HepG2 (cell line): Measurements from ENCODE around the gene STEAP2. TPM values are rescaled to one million over a fixed set of nuclear protein-coding genes. Genes with fewer than 3 reads are reported as not detected.
A peak's percentile ranks its signal among the peaks of the same experiment; 100 is the strongest.

Experiments used
- ATF2 ChIP-seq: sonication (generic); formaldehyde crosslinking; IDR thresholded peaks from 2 replicates; pipeline ENCODE4 v1.4.0; 2020; ENCODE audit warnings: missing genetic modification reagents
- BCLAF1 ChIP-seq: fragments of 450-650 bp; IDR thresholded peaks from 2 replicates; pipeline ENCODE4 v1.6.1; 2017; ENCODE audit warnings: mild to moderate bottlenecking
- GPN1 ChIP-seq: sonication (generic); formaldehyde crosslinking; IDR thresholded peaks from 2 replicates; pipeline ENCODE4 v1.5.1; 2020; ENCODE audit warnings: missing genetic modification reagents, borderline replicate concordance
- HDAC1 ChIP-seq: sonication (generic); formaldehyde crosslinking; IDR thresholded peaks from 2 replicates; pipeline ENCODE4 v1.5.1; 2020; ENCODE audit warnings: mild to moderate bottlenecking, missing genetic modification reagents
- HNRNPK ChIP-seq: fragments of 200-400 bp; formaldehyde crosslinking; IDR thresholded peaks from 2 replicates; pipeline ENCODE4 v1.6.1; 2018; ENCODE audit warnings: low read length, low read depth, moderate library complexity, mild to moderate bottlenecking; ENCODE audit not compliant: poor library complexity, severe bottlenecking
- IRX3 ChIP-seq: sonication (generic); formaldehyde crosslinking; IDR thresholded peaks from 2 replicates; pipeline ENCODE4 v1.8.1; 2023; ENCODE audit warnings: mild to moderate bottlenecking, low read depth, missing genetic modification reagents, borderline replicate concordance
- NFIC ChIP-seq: IDR thresholded peaks from 2 replicates; pipeline ENCODE4 v1.6.1; 2012; ENCODE audit warnings: mild to moderate bottlenecking, low read length, inconsistent platforms
- PAF1 ChIP-seq: IDR thresholded peaks from 2 replicates; pipeline ENCODE4 v1.6.1; 2016; ENCODE audit warnings: missing genetic modification reagents, missing compliant biosample characterization
- PRMT3 ChIP-seq: sonication (generic); formaldehyde crosslinking; IDR thresholded peaks from 2 replicates; pipeline ENCODE4 v1.8.1; 2022; ENCODE audit warnings: low read depth, mild to moderate bottlenecking, moderate library complexity, missing genetic modification reagents, borderline replicate concordance
- PRPF4 ChIP-seq: fragments of 200-400 bp; formaldehyde crosslinking; IDR thresholded peaks from 2 replicates; pipeline ENCODE4 v1.6.1; 2016; ENCODE audit warnings: low read length, low read depth; ENCODE audit not compliant: poor library complexity, severe bottlenecking
- SALL1 ChIP-seq: sonication (generic); formaldehyde crosslinking; IDR thresholded peaks from 2 replicates; pipeline ENCODE4 v1.8.0; 2022; ENCODE audit warnings: mild to moderate bottlenecking, missing genetic modification reagents
- XBP1 ChIP-seq: sonication (generic); formaldehyde crosslinking; IDR thresholded peaks from 2 replicates; pipeline ENCODE4 v1.5.0; 2020; ENCODE audit warnings: missing genetic modification reagents
- ZBTB39 ChIP-seq: sonication (generic); formaldehyde crosslinking; IDR thresholded peaks from 2 replicates; pipeline ENCODE4 v1.5.0; 2020; ENCODE audit warnings: missing genetic modification reagents
- ZNF350 ChIP-seq: sonication (generic); formaldehyde crosslinking; IDR thresholded peaks from 2 replicates; pipeline ENCODE4 v1.4.0; 2020; ENCODE audit warnings: mild to moderate bottlenecking, low read depth, missing genetic modification reagents, borderline replicate concordance
- ZNF564 ChIP-seq: sonication (generic); formaldehyde crosslinking; IDR thresholded peaks from 2 replicates; pipeline ENCODE4 v1.8.1; 2023; ENCODE audit warnings: mild to moderate bottlenecking, missing genetic modification reagents
- ZNF569 ChIP-seq: sonication (generic); formaldehyde crosslinking; IDR thresholded peaks from 2 replicates; pipeline ENCODE4 v1.5.0; 2020; ENCODE audit warnings: mild to moderate bottlenecking, missing genetic modification reagents, moderate library complexity, borderline replicate concordance
- ZSCAN29 ChIP-seq: sonication (generic); formaldehyde crosslinking; conservative IDR thresholded peaks from 2 replicates; pipeline ENCODE4 v1.4.0; 2020; ENCODE audit warnings: mild to moderate bottlenecking, missing genetic modification reagents
- polyA plus RNA-seq, 8 experiments: library from polyadenylated mRNA; depleted of rRNA in 3 of 8; stranded (reverse) in 7 of 8; unstranded in 1 of 8; fragments of >200 nt; fragmentation: Illumina TruSeq in 4 of 8; extraction: Trizol in 4 of 8; gene quantifications; 2 replicates each; pipeline versions ENCODE4 v1.2.1 to v1.2.3, GENCODE V29; 2011 to 2016; ENCODE audit warnings: low read depth in 4 of 8, missing spikeins in 1 of 8, mixed read lengths in 1 of 8; ENCODE audit not compliant: insufficient read depth in 1 of 8
- total RNA-seq, 5 experiments: library from RNA; depleted of rRNA; stranded (reverse); fragments of >200 nt; fragmentation: Illumina TruSeq; extraction: Trizol; gene quantifications; 2 replicates each; pipeline ENCODE4 v1.2.3, GENCODE V29; 2016; ENCODE audit warnings: low read depth in 1 of 5
- TF ChIP-seq, protein P1 (sequence below): sonication (generic); formaldehyde crosslinking; IDR thresholded peaks from 2 replicates; pipeline ENCODE4 v1.8.1; 2022; ENCODE audit warnings: mild to moderate bottlenecking, missing genetic modification reagents
- TF ChIP-seq, protein P2 (sequence below): sonication (generic); formaldehyde crosslinking; IDR thresholded peaks from 2 replicates; pipeline ENCODE4 v1.4.0; 2020; ENCODE audit warnings: missing genetic modification reagents, borderline replicate concordance

STEAP2 gene
- total and polyA plus RNA-seq, 2 of the 13 experiments (the other 11 are each of a cell fraction or from before 2014, with no cell fraction given), result 4.3 to 4.4 TPM

- TF ChIP-seq NFIC, result no peak
- TF ChIP-seq, protein P1, sequence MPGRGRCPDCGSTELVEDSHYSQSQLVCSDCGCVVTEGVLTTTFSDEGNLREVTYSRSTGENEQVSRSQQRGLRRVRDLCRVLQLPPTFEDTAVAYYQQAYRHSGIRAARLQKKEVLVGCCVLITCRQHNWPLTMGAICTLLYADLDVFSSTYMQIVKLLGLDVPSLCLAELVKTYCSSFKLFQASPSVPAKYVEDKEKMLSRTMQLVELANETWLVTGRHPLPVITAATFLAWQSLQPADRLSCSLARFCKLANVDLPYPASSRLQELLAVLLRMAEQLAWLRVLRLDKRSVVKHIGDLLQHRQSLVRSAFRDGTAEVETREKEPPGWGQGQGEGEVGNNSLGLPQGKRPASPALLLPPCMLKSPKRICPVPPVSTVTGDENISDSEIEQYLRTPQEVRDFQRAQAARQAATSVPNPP (CRISPR knock-in tag), result peak; percentile 51; the same call in 1 of the 2 replicates
- no peak for TF ChIP-seq PRMT3 (CRISPR knock-in tag)
- no peak for TF ChIP-seq HNRNPK
- peak; percentile 93 for TF ChIP-seq SALL1 (CRISPR knock-in tag)
- TF ChIP-seq IRX3 (CRISPR knock-in tag), result peak; percentile 72; the same call in 1 of the 2 replicates
- TF ChIP-seq PAF1 (CRISPR knock-in tag), result no peak
- TF ChIP-seq ATF2 (CRISPR knock-in tag), result peak; percentile 64
- no peak for TF ChIP-seq PRPF4
- TF ChIP-seq GPN1 (CRISPR knock-in tag), result no peak; the same call in 1 of the 2 replicates
- no peak for TF ChIP-seq BCLAF1
- TF ChIP-seq, protein P2, sequence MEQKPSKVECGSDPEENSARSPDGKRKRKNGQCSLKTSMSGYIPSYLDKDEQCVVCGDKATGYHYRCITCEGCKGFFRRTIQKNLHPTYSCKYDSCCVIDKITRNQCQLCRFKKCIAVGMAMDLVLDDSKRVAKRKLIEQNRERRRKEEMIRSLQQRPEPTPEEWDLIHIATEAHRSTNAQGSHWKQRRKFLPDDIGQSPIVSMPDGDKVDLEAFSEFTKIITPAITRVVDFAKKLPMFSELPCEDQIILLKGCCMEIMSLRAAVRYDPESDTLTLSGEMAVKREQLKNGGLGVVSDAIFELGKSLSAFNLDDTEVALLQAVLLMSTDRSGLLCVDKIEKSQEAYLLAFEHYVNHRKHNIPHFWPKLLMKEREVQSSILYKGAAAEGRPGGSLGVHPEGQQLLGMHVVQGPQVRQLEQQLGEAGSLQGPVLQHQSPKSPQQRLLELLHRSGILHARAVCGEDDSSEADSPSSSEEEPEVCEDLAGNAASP (CRISPR knock-in tag), result no peak
- no peak for TF ChIP-seq XBP1 (CRISPR knock-in tag)
- TF ChIP-seq ZBTB39 (CRISPR knock-in tag), result no peak
- peak; percentile 36; the same call in 1 of the 2 replicates for TF ChIP-seq ZNF350 (CRISPR knock-in tag)
- TF ChIP-seq ZNF569 (CRISPR knock-in tag), result no peak
- peak; percentile 99 for TF ChIP-seq HDAC1
- TF ChIP-seq ZNF564 (CRISPR knock-in tag), result peak; percentile 71; the same call in 1 of the 2 replicates
- TF ChIP-seq ZSCAN29, result peak; percentile 93
These were observed 33.6 kb downstream of the STEAP2 start, which contains the start of gene CFAP69 (continued) for GRCh38 chr7:90244909-90245851.
